Measurements from ENCODE around the gene AVL9. TPM values are rescaled to one million over a fixed set of nuclear protein-coding genes. Genes with fewer than 3 reads are reported as not detected.
"Not testable (repeated sequence)": the region's sequence is repeated elsewhere in the genome, so short reads cannot be mapped to it uniquely, and the experiment has no call there.

Gene AVL9
- total RNA-seq, 1 experiment from 2014 or later: 30.6 TPM

- DNase-seq (ENCODE audit: low read depth): no peak
Observed at GRCh38 chr7:32496052-32496813, 944 bp downstream of the AVL9 start.

- DNase-seq (ENCODE audit: low read depth): not testable (repeated sequence)
Observed at GRCh38 chr7:32499755-32500154, 4.5 kb downstream of the AVL9 start.

GRCh38 chr7:32500216-32500615 is 4.9 kb downstream of the AVL9 start:
- not testable (repeated sequence) for DNase-seq (ENCODE audit: low read depth)

DNA sequence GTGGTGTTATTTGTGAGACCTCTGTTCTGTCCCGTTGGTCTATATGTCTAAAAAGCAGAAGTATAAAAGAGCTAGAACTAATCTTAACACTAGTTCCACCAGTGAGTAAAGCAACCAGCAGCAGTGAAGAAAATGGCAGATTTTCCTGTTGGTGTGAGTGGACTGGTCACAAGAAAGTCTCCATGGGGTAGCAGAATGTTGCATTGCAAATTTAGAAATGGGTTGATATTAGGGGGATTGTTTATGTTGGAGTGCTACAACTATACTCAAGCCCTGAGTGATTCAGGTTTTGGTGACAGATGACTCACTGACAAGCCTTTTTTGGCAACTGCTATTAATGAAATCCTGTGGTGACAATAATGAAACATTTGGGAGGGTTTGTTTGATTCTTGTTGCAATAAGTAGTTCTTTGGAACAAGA is 5.6 kb downstream of the AVL9 start:
- DNase-seq (ENCODE audit: low read depth): peak; percentile 70

DNA sequence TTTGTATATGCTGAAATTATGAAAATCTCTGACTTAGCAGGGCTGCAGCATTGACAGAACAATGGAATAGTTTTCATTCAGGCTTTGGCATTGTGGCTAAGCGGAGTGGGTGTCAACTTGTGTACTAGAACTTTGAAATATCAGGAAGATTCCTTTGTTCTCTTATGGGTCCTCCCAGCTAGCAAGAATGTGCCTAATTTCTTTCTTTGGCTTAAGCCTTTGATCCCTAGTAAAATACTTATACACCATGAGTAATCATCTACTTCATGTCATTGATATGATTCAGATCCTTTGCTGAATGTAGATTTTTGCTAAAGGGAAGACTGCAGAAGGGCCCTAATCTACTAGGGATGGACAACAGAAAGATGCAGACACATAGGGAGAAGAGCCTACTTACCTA is 6.2 kb downstream of the AVL9 start:
- peak; percentile 59 for DNase-seq (ENCODE audit: low read depth)

GRCh38 chr7:32502728-32503127 is 7.4 kb downstream of the AVL9 start:
- no peak for DNase-seq (ENCODE audit: low read depth)

- DNase-seq (ENCODE audit: low read depth): peak; percentile 90
Observed at GRCh38 chr7:32506266-32507054, 11.2 kb downstream of the AVL9 start.

DNA sequence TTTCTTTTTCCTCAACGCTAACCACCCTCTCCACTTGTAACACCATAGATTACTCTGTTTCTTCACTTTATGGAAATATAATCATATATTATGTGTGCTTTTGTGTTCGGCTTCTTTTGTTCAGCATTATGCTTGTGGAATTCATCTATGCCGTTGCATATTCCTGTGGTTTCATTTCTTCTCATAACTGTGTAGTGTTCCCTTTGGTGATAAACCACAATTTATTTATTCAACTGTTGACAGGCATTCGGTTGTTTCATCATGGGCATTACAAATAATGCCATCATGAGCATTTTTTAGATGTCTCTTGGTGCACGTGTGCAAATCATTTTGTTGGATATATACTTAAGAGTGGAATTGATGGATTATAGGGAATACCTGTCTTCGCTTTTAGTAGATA is 12.1 kb downstream of the AVL9 start:
- no peak for DNase-seq (ENCODE audit: low read depth)

DNA sequence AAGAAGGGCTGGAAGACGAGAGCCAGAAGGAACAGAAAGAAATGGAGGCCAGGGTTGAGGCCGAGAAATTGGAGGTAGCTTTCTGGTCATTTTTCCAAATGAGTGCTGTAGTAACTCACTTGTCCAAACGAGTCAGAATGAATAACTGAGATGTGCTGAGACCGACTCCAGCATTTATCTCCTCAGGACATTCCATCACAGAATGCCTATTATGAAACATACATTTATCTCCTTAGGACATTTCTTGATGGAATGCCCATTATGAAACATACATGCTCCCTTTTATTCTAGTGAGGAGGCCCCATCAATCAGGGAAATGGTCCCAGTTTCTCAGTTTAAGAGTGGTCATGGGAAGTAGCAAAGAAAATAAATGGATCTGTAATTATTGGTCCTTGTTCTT is 16.5 kb downstream of the AVL9 start:
- no peak for DNase-seq (ENCODE audit: low read depth)

- DNase-seq (ENCODE audit: low read depth): no peak
Observed at GRCh38 chr7:32513210-32513609, 17.9 kb downstream of the AVL9 start.

DNA sequence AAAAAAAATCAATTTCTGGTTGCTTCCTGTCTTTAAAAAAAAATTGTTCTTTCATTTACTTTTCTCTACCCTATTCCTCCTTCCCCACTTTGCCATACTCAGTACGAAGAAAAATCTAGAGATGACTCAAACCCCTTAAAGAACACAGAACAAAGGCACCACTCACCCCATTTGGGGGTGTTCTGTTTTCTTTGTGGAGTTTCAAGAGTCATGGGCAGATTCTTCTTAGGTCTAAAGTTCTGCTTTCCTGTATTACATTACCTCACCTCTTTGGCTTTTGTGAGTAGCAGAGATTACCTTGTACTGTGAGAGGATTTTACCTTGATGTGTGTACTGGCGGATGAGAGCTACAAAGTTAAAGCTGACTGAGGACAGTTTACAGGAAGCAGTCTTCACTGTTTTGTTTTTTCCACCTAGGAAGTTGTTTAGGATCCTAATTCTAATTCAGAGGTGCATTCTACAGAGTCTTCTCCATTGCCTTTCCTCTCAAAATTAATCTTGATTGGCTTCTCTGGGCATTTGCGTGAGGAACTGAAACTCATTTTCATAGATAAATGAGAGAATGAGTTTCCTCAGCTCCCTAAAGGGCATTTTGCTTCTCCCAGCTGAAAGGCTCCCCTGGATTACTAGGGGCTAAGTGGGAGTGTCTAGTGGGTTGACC is 20.7 kb downstream of the AVL9 start:
- DNase-seq (ENCODE audit: low read depth): no peak

DNA sequence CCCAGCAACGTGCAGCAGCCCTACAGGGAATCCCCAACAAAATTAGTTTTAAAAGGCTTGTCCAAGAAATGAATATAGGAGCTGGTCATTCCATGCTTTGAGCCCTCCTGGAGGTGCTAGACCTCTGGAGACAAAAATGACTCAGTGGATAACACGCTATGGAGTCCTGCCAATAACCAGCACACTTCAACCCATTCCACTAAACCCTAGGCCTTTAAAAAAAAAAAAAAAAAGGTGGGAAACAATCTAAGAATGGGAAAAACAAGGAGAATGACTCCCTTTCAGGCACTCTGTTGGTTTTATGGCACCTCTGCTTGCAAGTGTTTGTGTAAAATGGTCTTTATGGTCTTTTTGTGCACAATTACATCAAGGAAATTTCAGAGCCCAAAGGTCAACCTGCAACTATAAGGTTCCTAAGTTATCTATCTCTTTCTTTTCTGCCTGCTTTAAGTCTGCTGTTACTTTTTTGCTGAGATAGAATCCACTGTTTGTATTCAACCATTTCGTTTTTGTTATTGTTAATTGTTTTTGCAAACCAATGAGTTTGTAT is 21.3 kb downstream of the AVL9 start:
- no peak for DNase-seq (ENCODE audit: low read depth)

- DNase-seq (ENCODE audit: low read depth): peak; percentile 82
Observed at GRCh38 chr7:32518534-32519140, 23.3 kb downstream of the AVL9 start.

DNA sequence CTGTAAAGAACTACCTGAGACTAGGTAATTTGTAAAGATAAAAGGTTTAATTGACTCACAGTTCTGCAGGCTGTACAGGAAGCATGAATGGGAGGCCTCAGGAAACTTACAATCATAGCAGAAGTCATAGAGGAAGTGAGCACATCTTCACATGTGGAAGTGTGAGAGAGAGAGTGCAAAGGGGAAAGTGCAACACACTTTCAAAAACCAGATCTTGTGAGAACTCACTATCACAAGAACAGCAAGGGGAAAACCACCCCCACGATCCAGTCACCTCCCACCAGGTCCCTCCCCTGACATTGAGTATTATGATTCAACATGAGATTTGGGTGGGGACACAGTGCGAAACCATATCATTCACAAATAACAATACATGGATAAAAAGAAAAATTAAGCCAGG is 24.5 kb downstream of the AVL9 start:
- no peak for DNase-seq (ENCODE audit: low read depth)

DNA sequence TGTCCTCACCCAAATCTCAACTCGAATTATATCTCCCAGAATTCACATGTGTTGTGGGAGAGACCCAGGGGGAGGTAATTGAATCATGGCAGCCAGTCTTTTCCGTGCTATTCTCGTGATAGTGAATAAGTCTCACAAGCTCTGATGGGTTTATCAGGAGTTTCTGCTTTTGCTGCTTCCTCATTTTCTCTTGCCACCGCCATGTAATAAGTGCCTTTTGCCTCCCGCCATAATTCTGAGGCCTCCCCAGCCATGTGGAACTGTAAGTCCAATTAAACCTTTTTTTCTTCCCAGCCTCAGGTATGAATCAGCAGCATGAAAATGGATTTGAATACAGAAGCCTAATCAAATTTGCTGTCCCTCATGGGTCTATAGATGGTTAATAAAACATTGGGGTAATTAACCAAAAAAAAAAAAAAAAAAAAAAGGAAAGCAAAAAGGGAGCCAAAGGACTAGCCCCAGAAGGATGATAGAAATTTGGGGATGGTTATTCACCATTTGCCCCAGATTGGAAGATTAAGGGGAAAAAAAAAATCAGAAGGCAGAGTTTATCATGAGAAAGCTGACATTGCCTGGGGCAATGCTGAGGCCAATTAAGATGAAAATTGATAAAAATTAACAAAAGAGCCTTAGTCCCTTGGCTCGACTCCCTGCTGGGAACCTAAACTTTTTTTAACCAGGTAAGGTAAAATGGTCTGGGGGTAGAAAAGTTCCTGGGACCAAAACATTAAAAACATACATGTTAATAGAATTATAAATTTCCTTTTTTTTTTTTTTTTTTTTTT is 27.6 kb downstream of the AVL9 start:
- peak; percentile 9 for DNase-seq (ENCODE audit: low read depth)

- no peak for DNase-seq (ENCODE audit: low read depth)
Observed at GRCh38 chr7:32524631-32525030, 29.3 kb downstream of the AVL9 start.

- no peak for DNase-seq (ENCODE audit: low read depth)
Observed at GRCh38 chr7:32525839-32526238, 30.6 kb downstream of the AVL9 start.

DNA sequence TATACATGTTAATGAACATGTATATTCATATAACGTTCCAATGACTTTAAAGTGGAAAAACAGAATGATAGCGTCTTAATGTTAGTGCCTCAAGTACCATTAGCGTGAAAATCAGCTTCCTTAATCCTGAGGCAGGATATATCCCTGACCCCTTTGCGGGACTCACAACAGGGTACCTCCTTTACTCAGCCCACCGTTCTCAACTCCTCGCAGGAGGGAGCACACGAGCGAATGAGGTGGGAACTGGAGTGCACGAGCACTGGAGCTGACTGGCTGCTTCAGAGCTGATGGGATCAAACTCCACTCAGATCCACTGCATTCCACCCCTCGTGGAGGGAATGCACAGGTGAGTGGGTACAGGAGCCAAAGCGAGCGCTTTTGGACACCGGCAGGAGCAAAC is 36.1 kb downstream of the AVL9 start:
- DNase-seq (ENCODE audit: low read depth): no peak

DNA sequence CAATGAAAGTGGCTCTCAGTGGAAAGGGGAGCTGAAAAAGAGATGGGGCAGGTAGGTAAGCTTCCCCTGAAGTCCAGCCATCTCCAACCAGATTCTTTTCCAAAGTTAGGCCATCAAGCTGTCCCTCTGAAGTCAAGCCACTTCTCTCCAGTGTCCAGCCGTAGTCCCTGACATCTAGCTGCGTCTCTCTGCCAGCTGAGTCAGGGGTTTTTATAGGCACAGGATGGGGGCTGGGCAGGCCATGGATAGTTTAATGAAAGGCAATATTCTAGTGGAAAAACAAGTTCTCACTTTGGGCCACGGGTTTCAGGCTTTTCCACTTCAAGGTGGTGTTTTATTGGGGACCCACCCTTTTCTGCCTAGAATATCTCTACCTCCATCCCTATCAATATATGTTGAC is 36.8 kb downstream of the AVL9 start:
- DNase-seq (ENCODE audit: low read depth): no peak

DNA sequence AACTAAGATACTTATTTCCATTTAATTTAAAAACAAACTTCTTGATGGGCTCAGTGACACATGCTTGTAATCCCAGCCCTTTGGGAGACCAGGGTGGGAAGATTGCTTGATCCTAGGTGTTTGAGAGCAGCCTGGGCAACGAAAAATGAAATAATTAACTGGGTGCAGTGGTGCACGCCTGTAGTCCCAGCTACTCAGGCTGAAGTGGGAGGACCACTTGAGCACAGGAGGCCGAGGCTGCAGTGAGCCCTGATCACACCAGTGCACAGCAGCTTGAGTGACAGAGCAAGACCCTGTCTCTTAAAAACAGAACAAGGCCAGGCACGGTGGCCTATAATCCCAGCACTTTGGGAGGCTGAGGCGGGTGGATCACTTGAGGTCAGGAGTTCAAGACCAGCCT is 37.4 kb downstream of the AVL9 start:
- no peak for DNase-seq (ENCODE audit: low read depth)
